ENCODE results near the gene TREML1.

TREML1 gene

GRCh38 chr6:41153992-41154625, at the start of gene TREML1:
Gene TREML1, minus strand, starts transcription at chr6:41154347. Its CDS starts 59 bp downstream, at chr6:41154288.
- H3K27ac ChIP-seq = no peak within 1 kb of the TSS
- no peaks in the 10 kb centered on the region for H3K27me3 ChIP-seq (replicated peaks)
- no peaks in the 10 kb centered on the region for H3K36me3 ChIP-seq (replicated peaks)
- no peak within 1 kb of the TSS for H3K4me3 ChIP-seq (ENCODE audit: low read depth, low read length)
- TF ChIP-seq CTCF (IDR thresholded peaks at IDR 0.05; ENCODE audit: low read depth, low read length, missing control alignments) = no peak
- no peak for DNase-seq
- in situ Hi-C loops (cut with HindIII; ENCODE audit: low pct_ligation_motif_present, low sequenced_read_pairs) = no loop called here

GRCh38 chr6:41201764-41202173, 47.6 kb upstream of the TREML1 start:
- Histone ChIP-seq H3K27me3 (replicated peaks) (no peaks in the 10 kb centered on the region), H3K27ac (no peak overlapping the region), H3K36me3 (replicated peaks) (no peaks in the 10 kb centered on the region), H3K4me3 (ENCODE audit: low read depth, low read length) (no peak overlapping the region)
- no peak for TF ChIP-seq CTCF (IDR thresholded peaks at IDR 0.05; ENCODE audit: low read depth, low read length, missing control alignments)
- DNase-seq = no peak
- in situ Hi-C loops (cut with HindIII; ENCODE audit: low pct_ligation_motif_present, low sequenced_read_pairs) = no loop called here

GRCh38 chr6:41200901-41201763, 47.0 kb upstream of the TREML1 start, which contains the start of gene TREML2:
Gene TREML2, minus strand, starts transcription at chr6:41201149. Its CDS starts 141 bp downstream, at chr6:41201008.
- in situ Hi-C loops (cut with HindIII; ENCODE audit: low pct_ligation_motif_present, low sequenced_read_pairs) = no loop called here
- DNase-seq = no peak
- no peak within 1 kb of the TSS for H3K4me3 ChIP-seq (ENCODE audit: low read depth, low read length)
- no peak for TF ChIP-seq CTCF (IDR thresholded peaks at IDR 0.05; ENCODE audit: low read depth, low read length, missing control alignments)
- no peak within 1 kb of the TSS for H3K27ac ChIP-seq
- H3K27me3 ChIP-seq (replicated peaks) = no peaks in the 10 kb centered on the region
- no peaks in the 10 kb centered on the region for H3K36me3 ChIP-seq (replicated peaks)

GRCh38 chr6:41200296-41200900, 46.3 kb upstream of the TREML1 start:
- in situ Hi-C loops (cut with HindIII; ENCODE audit: low pct_ligation_motif_present, low sequenced_read_pairs) = no loop called here
- no peak overlapping the region for H3K27ac ChIP-seq
- no peak overlapping the region for H3K4me3 ChIP-seq (ENCODE audit: low read depth, low read length)
- H3K27me3 ChIP-seq (replicated peaks) = no peaks in the 10 kb centered on the region
- no peaks in the 10 kb centered on the region for H3K36me3 ChIP-seq (replicated peaks)
- no peak for DNase-seq
- TF ChIP-seq CTCF (IDR thresholded peaks at IDR 0.05; ENCODE audit: low read depth, low read length, missing control alignments) = no peak

- TF ChIP-seq CTCF (IDR thresholded peaks at IDR 0.05; ENCODE audit: low read depth, low read length, missing control alignments) = no peak
- H3K27me3 ChIP-seq (replicated peaks) = no peaks in the 10 kb centered on the region
- H3K36me3 ChIP-seq (replicated peaks) = no peaks in the 10 kb centered on the region
- no peak overlapping the region for H3K27ac ChIP-seq
- H3K4me3 ChIP-seq (ENCODE audit: low read depth, low read length) = no peak overlapping the region
- no peak for DNase-seq
- in situ Hi-C loops (cut with HindIII; ENCODE audit: low pct_ligation_motif_present, low sequenced_read_pairs) = no loop called here
Measured at GRCh38 chr6:41199552-41200246, 45.6 kb upstream of the TREML1 start.
